ENCODE measurements around the gene ENTPD6.
"Not testable (repeated sequence)": the region's sequence is repeated elsewhere in the genome, so short reads cannot be mapped to it uniquely, and the experiment has no call there.

ENTPD6 gene

DNA sequence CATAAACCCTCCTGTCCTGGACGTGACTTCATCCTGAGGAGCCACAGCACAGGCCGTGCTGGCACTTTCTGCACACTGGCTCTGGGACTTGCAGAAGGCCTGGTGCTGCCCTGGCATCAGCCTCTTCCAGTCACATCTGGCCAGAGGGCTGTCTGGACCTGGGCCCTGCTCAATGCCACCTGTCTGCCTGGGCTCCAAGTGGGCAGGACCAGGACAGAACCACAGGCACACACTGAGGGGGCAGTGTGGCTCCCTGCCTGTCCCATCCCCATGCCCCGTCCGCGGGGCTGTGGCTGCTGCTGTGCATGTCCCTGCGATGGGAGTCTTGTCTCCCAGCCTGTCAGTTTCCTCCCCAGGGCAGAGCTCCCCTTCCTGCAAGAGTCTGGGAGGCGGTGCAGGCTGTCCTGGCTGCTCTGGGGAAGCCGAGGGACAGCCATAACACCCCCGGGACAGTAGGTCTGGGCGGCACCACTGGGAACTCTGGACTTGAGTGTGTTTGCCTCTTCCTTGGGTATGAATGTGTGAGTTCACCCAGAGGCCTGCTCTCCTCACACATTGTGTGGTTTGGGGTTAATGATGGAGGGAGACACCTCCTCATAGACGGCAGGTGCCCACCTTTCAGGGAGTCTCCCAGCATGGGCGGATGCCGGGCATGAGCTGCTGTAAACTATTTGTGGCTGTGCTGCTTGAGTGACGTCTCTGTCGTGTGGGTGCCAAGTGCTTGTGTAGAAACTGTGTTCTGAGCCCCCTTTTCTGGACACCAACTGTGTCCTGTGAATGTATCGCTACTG is 30.3 kb downstream of the ENTPD6 start:
- no peak for DNase-seq

DNA sequence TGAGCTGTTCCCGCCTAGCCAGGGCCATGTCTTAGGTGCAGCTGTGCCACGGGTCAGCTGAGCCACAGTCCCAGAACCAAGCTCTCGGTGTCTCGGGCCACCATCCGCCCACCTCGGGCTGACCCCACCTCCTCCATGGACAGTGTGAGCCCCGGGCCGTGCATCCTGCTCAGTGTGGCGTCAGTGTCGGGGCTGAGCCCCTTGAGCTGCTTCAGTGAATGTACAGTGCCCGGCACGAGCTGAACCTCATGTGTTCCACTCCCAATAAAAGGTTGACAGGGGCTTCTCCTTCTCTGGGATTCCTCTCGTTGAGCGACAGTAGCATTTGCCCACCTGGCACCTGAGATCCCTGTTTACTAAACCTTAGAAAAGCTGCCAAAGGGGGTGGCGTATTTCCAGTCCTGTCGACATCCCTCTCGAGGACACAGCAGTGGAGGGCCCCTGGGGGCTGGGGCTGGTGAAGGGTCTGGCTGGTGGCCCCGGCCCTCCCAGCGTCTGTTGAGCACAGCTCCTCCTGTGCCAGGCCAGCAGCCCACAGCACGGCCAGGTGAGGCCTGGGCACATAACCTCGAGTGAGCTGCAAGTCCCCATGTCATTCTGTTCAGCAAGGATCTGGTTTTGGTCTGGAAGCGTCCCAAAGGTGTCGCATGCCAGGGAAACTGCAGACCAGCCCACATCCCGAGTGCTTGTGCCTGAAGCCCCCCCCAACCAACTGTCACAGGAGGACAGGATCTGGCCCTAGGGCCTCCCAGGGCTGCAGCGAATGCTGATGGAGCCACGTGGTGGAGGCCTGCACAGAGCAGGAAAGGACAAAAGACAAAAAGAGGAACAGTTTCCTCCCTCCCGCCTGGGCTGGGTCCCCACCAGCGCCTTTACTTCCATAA is 31.2 kb downstream of the ENTPD6 start:
- no peak for DNase-seq

DNA sequence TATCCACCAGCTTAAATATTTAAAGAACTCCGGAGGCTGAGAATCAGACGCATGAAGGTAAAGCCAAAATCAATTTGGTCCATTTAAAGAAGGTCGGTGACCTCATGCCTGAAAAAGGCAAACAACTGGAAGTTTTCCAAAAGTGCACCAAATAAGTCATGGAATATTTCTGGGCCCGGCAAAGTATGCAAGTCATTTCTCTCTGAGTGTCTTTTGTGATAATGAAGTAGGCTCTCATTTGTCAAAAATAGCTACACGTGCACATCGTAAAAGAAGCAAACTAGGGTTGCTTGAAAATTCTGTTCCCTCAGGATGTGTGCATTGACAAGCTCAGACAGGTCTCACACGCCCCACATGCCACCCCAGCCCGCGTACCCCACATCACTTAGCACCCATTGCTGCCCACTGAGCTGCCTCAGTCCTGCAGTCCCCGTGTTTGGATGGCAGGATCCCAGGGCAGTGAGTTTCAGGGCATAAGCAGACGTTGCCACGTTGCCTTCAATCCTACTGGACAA is 31.9 kb downstream of the ENTPD6 start:
- no peak for DNase-seq

DNA sequence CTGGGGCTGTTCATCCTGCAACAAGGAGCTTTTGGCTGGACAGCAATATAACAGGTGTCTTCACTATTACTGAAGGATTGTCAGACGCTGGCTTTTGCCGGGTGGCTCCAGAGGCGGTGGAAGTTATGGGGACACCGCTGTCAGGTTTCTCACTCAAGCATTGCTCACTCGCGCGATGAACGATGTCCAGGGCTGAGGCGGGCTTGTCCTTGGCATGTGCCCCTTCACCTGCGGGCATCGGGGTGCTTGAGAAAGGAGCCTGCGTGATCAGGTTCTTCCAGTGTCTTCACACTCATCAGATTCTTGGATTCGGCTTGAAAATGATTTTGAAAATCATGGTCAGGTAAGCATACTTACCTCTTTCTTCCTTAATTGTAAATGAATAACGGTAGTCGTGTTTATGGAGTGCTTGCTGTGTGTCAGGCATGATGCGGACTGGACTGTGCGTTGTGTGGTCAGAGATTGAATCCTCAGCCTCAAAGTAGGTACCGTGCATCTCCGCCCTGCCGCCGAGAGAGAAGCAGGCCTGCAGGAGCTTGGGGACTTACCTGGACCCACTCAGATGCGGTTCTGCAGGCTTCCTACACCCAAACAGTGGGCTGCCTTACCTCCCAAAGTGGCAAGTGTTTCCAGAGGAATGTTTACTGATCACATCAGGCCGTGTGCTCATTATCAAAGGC is 34.1 kb downstream of the ENTPD6 start:
- no peak for DNase-seq

DNA sequence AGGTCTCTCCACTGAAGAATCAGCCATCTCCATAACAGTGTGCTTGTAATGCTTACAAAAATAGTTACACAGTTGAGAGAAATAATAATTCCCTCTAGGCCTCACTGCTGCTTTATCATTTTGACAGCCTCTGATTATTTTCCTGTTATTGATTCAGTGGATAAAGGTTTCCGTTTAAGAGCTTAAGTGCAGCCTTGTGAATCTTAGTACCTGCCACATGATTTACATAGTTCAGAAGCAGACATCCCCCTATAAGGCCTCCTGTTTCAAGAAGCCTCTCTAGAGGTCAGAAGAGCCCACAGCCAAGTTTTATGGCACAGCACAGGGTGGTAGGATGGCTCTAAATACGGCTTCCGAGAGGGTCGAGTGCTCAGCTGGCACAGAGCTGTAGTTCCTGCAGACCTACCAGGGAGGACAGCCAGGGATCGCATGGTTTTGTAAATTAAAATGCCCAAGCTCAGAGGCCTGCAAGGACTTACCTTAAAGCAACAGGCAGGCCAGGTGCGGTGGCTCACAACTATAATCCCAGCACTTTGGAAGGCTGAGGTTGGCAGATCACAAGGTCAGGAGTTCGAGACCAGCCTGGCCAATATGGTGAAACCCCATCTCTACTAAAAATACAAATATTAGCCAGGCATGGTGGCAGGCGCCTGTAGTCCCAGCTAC is 34.8 kb downstream of the ENTPD6 start:
- no peak for DNase-seq

DNA sequence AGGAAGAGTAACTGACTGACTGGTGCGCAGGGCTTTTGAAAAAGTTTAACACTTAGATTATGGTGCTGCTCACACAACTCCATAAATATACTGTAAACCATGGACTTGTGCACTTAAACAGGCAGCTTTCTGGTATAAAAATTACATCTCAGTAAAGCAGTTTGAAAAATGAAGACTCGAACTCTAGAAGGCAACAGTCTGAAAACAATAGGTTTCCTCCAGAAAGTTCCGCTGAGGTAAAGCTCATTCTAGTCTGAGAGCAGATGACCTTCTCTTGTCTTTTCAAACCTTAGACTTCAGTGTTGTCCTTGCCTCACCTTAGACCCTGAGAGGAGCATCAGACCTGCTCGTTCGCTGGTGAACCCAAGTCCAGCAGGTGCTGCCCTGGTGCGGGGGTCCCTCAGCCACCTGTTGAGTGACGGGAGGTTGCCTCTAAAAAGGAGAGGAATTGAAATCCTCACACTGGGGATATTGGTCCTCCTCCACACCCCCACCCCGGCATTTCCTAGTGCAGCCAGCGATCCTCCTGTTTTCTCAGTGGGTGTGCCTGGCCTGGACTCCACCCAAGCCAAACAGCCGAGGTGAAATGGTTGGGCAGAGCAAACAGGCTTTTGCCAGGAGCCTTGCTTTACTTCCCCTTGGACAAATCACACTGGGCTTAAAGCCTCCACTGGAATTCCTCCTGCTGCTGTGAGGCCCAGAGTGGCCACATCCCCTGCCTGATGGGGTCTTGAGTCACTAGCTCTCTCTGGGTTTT is 37.7 kb downstream of the ENTPD6 start:
- no peak for DNase-seq

DNA sequence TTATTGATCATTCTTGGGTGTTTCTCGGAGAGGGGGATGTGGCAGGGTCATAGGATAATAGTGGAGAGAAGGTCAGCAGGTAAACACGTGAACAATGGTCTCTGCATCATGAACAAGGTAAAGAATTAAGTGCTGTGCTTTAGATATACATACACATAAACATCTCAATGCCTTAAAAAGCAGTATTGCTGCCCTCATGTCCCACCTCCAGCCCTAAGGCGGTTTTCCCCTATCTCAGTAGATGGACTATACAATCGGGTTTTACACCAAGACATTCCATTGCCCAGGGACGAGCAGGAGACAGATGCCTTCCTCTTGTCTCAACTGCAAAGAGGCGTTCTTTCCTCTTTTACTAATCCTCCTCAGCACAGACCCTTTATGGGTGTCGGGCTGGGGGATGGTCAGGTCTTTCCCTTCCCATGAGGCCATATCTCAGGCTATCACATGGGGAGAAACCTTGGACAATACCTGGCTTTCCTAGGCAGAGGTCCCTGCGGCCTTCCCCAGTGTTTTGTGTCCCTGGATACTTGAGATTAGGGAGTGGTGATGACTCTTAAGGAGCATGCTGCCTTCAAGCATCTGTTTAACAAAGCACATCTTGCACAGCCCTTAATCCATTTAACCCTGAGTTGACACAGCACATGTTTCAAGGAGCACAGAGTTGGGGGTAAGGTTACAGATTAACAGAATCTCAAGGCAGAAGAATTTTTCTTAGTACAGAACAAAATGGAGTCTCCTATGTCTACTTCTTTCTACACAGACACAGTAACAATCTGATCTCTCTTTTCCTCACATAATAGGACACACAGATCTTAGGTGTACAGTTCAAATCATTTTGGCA is 38.7 kb downstream of the ENTPD6 start:
- not testable (repeated sequence) for DNase-seq

DNA sequence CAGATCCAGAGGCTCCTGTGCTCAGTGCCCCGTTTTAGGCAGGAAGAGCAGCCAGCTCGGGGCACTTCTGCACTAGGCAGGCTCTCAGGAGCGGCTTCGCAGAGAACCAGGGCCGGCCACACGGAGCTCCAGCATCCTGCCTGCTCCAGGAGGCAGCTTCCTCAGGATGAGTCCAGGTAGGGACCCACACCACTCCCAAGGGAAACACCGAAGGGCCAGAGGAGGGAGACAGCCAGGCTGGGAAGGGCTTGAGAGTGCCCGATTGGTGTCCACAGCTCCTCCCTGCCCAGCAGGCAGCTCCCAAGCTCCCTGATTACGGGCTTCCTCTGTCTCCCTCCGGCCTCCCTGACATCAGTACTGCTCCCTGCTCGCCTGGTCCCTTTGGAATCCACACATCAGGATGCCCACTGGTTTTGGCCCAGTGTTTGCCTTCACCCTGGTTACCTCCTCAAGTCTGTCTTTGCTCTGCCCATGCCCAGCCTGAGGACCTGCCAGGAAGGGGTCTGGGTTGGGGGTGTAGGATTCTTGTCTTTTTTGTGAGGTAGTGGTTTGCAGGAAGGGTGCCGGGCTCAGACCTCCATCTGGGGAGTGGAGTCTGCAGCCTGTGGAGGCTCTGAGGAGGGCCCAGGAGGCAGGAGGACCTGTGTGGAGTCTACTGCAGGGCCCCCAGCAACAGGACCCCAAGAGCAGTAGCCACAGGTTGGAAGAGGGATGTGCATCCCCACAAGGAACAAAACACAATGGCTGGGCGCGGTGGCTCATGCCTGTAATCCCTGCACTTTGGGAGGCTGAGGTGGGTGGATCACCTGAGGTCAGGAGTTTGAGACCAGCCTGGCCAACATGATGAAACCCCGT is 41.2 kb downstream of the ENTPD6 start:
- DNase-seq: no peak

DNA sequence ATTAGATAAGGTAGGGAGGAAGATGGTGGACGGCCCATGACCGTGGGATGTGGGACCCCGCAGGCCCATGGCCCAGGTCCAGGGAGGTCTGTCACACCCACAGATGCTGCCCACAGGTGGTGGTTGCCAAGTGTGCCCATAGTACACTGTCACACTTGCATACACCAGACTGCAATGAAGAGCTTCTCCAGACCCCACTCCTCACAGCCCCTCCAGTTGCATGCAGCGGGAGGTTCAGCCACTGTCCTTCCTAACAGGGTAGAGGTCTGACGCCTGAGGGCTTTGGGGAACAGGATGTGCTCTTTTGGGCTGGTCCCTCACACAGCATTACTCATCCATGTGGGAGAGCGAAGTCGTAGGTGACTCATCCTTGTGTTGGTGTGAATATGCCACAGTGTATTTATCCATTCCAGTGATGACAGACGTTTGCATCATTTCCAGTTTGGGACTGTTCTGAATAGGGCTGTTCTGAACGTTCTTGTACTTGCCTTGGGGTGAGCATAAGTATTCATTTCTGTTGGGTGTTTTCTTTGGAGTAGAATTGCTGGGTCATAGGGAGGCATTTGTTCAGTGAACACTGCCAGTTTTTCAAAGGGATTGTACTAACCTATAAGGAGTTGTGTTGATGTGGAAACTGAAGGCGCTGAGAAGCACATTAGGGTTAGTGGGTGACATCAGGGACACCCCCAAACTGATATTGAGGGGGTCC is 42.3 kb downstream of the ENTPD6 start:
- DNase-seq: no peak

DNA sequence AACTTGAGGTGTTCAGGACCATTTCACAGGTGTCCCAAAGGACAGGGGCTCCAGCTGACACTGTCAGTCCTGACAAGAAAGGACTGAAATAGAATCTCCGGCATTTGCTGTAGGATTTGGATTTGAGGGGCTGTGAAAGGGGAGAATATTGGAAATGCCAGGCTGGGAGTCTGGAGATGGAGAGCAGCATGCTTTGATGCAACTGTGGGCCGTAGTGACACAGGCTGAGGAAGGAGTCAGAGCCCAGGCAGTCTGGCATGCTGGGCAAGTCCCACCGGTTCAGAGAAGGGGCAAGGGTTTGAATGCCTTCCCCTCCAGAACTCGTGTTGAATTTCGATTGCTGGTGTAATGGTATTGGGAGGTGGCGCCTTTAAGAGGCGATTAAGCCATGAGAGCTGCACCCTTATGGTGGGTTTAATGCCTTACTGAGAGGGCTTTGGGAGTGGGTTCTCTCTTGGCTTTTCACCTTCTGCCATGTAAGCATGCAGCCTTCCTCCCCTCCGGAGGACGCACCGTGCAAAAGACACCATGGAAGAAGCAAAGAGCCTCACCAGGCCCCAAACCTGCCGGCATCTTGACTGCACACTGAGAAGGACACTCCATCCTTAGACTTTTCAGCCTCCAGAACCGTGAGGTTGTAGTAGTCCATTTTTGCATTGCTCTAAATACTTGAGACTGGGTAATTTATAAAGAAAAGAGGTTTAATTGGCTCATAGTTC is 43.0 kb downstream of the ENTPD6 start:
- no peak for DNase-seq

DNA sequence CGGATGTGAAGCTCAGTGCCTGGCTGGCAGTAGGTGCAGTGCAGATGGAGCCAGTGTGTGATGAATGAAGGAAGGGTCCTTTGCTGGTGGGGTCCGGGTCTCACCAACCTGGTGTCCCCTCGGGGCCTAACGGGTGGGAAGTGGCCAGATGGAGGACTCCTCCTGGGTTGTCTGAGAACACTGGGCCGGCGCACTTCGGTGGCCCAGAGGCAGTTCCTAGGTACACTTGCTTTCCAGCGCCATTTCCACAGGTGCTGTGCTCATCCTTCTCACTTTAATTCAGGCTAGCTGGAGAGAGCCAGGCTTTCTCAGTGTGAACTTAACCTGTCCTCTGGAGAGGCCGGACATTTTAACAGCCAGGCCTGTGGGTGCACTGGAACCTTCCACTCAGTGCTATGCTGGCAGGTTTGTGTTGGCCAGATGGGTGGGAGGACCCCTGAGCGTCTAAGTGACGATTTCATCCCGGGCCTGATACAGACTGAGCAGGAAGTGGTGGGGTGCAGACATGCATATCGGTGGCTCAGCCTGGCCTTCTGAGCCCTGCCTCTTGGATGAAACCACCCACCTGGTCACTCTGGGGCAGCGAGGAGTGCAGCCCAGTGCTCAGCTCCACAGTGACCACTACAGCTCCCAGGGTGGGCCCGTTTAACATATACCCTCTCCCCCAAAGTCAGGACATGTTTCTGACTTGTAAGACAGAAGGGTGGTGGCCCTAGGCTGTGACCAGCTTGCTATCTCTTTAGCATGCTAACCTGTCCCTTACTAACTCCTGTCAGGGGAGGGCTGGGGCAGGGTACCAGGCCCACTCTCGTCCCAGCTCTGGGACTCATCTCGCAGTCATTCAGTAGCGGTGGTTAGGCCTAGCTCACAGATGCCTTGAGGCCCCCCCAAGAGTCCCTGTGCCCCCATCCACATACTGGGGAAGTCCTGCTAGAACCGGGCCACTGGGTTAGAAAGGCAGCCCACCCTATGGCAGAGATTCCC is 44.2 kb downstream of the ENTPD6 start:
- no peak for DNase-seq

DNA sequence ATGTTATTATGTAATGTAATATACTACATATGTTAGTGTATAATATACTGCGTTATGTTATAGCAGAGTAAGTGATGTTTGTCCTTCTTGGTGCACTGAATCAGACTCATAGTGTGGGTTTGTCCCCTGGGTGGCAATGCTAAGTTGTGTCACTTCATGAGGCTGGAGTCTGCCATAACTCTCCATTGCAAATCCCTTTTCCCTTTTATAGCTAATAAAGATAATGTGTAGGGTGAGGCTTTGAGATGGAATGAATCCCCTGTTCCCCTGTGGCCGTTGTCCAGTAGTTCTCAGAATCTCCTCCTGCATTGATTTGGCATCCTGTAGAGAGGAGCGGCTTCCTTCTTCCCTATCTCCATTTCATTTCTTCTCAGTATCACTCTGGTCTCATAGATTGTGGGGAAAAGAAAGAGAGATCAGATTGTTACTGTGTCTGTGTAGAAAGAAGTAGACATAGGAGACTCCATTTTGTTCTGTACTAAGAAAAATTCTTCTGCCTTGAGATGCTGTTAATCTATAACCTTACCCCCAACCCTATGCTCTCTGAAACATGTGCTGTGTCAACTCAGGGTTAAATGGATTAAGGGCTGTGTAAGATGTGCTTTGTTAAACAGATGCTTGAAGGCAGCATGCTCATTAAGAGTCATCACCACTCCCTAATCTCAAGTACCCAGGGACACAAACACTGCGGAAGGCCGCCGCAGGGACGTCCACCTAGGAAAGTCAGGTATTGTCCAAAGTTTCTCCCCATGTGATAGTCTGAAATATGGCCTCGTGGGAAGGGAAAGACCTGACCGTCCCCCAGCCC is 45.5 kb downstream of the ENTPD6 start:
- DNase-seq: not testable (repeated sequence)

DNA sequence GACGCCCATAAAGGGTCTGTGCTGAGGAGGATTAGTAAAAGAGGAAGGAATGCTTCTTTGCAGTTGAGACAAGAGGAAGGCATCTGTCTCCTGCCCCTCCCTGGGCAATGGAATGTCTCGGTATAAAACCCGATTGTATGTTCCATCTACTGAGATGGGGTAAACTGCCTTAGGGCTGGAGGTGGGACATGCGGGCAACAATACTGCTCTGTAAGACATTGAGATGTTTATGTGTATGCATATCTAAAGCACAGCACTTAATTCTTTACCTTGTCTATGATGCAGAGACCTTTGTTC is 46.1 kb downstream of the ENTPD6 start:
- not testable (repeated sequence) for DNase-seq

DNA sequence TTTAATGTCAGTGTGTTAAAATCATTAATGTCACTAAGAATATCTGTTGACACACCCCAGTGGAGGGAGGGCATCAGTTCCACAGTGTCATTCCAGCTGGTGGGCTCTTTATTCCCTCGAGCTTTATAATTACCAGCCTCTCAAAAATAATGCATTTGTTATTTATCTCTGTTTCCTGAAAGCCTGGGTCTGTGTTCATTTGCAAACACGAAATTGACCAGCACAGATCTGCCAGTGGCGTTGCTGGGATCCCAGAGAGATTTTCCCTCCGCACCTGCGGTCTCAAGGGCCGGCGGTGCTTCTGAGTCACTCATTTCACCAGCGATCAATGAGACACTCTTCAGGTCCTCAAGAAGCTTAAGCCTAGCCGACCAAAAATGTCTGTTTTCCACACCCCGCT is 46.7 kb downstream of the ENTPD6 start:
- DNase-seq: no peak

DNA sequence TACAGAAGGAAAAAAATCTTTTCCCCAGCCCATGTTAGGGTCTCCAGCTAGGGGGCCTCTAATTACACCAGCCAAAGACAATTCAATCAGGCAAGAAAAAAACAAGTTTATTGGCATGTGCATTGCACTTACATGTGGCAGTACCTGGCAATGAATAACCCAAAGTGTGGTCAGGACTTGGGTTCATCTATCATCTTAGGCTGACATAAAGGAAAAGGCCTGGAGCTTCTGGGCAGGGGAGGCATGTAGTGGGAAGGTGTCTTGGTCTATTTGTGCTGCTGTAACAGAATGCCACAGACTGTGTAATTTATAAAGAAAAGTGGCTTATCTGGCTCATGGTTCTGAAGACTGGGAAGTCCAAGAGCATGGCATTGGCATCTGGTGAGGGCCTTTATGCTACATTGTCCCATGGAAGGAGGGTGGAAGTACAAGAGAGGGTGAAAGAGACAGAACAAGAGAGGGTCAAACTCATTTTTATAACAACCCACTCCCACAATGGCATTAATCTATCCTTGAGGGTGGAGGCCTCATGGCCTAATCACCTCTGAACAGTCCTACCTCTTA is 48.0 kb downstream of the ENTPD6 start:
- no peak for DNase-seq

DNA sequence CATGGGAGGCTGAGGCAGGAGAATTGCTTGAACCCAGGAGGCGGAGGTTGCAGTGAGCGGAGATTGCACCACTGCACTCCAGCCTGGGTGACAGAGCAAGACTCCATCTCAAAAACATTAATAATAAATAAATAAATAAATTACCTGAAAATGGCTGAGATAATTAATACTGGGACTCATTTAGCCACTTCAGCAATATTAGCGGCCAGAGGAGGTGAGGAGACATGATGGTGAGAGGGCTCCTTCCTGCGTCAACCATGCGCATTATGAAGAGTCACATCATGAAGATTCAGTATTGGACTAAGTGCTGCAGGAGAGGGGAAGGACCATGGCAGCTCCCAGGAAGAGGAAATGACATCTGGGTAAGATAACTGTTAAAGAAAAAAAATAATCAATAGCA is 49.5 kb downstream of the ENTPD6 start:
- no peak for DNase-seq

All from NCI-H2171 treated with DMSO at 0.1 percent for 48 hours (cell line).